Calu3 (cell line): Measurements from ENCODE around the gene METRN. TPM values are rescaled to one million over a fixed set of nuclear protein-coding genes. Genes with fewer than 3 reads are reported as not detected.

ENCODE experiments used
- BruUV-seq: library from RNA; stranded (reverse); fragments of 400-500 nt; replicated peaks from 2 replicates; lab custom pipeline; 2021; lab: Mats Ljungman, UMichigan
- CTCF ChIA-PET: fragments of 300-600 bp; sonication (Branson Sonifier 250); formaldehyde crosslinking; loops from one replicate; lab custom pipeline; 2022; ENCODE audit warnings: antibody characterized with exemption; lab: Charles Lee
- DNase-seq: peaks from one replicate; pipeline ENCODE4 v3.0.0; 2022
- H3K27ac Mint-ChIP-seq: one replicate; pipeline ENCODE4 v1.8.0; 2022; ENCODE audit warnings: mixed read lengths; ENCODE audit not compliant: unreplicated experiment
- H3K27me3 Mint-ChIP-seq: one replicate; pipeline ENCODE4 v1.8.0; 2022; ENCODE audit warnings: mixed read lengths; ENCODE audit not compliant: unreplicated experiment
- H3K36me3 Mint-ChIP-seq: one replicate; pipeline ENCODE4 v1.8.0; 2022; ENCODE audit warnings: mild to moderate bottlenecking, moderate library complexity, mixed read lengths; ENCODE audit not compliant: insufficient read depth, unreplicated experiment
- H3K4me1 Mint-ChIP-seq: one replicate; pipeline ENCODE4 v1.8.0; 2022; ENCODE audit warnings: mild to moderate bottlenecking, low read depth, mixed read lengths; ENCODE audit not compliant: unreplicated experiment
- H3K4me3 Mint-ChIP-seq: one replicate; pipeline ENCODE4 v1.8.0; 2022; ENCODE audit warnings: mild to moderate bottlenecking, low read depth, moderate library complexity, mixed read lengths; ENCODE audit not compliant: unreplicated experiment
- H3K9me3 Mint-ChIP-seq: one replicate; pipeline ENCODE4 v1.8.0; 2022; ENCODE audit warnings: low read depth, mixed read lengths; ENCODE audit not compliant: unreplicated experiment
- CTCF ChIP-seq: fragments of 200-600 bp; IDR thresholded peaks from one replicate; pipeline ENCODE4 v1.8.0; 2022; ENCODE audit warnings: antibody characterized with exemption; ENCODE audit not compliant: unreplicated experiment
- intact Hi-C: fragments of 100-400 bp; cut with micrococcal nuclease; formaldehyde crosslinking; loops from one replicate; pipeline ENCODE4 v1.10.0; 2022; ENCODE audit not compliant: unreplicated experiment
- total RNA-seq: library from RNA; stranded (reverse); gene quantifications from 2 replicates; pipeline ENCODE4 v1.2.3, GENCODE V29; 2022

METRN gene
- total RNA-seq, 1 experiment from 2014 or later = 51.7 TPM

- BruUV-seq = no TSS peak
- Mint-ChIP-seq H3K27ac (no peak overlapping the region), H3K4me1 (no peaks in the 10 kb centered on the region), H3K36me3 (peaks cover 46% of the 10 kb centered on the region), H3K9me3 (no peaks in the 10 kb centered on the region), H3K27me3 (peaks cover 14% of the 10 kb centered on the region), H3K4me3 (no peak overlapping the region)
- TF ChIP-seq CTCF = peak; percentile 14
- CTCF ChIA-PET = no interaction called here
- DNase-seq = no peak
- intact Hi-C loops = no loop called here
Observed at GRCh38 chr16:743794-744500, 29.0 kb downstream of the METRN start.

- Mint-ChIP-seq H3K9me3 (no peaks in the 10 kb centered on the region), H3K27ac (no peak overlapping the region), H3K27me3 (peaks cover 20% of the 10 kb centered on the region), H3K4me1 (no peaks in the 10 kb centered on the region), H3K4me3 (no peak overlapping the region), H3K36me3 (peaks cover 28% of the 10 kb centered on the region)
- DNase-seq = peak; percentile 74
- intact Hi-C loops = no loop called here
- no TSS peak for BruUV-seq
- TF ChIP-seq CTCF = peak; percentile 81
- CTCF ChIA-PET = interaction anchor here (1.3 kb wide), 1 partner anchor 15 kb away, joined by 4 read pairs; the partner anchor contains the start of gene MSLN
Observed at GRCh38 chr16:745739-746138, 30.8 kb downstream of the METRN start.

GRCh38 chr16:746637-747036 is 31.7 kb downstream of the METRN start:
- no peak for DNase-seq
- Mint-ChIP-seq H3K9me3 (no peaks in the 10 kb centered on the region), H3K27ac (no peak overlapping the region), H3K36me3 (peaks cover 19% of the 10 kb centered on the region), H3K4me1 (peaks cover under 1% of the 10 kb centered on the region), H3K27me3 (peaks cover 29% of the 10 kb centered on the region), H3K4me3 (no peak overlapping the region)
- CTCF ChIA-PET = interaction anchor here (0.5 kb wide), 1 partner anchor 27 kb away, joined by 3 read pairs; no protein-coding TSS in a partner anchor
- intact Hi-C loops = no loop called here
- no peak for TF ChIP-seq CTCF
- BruUV-seq = no TSS peak

- Mint-ChIP-seq H3K27me3 (peaks cover 45% of the 10 kb centered on the region), H3K4me1 (peaks cover 12% of the 10 kb centered on the region), H3K36me3 (peaks cover 12% of the 10 kb centered on the region), H3K4me3 (no peak overlapping the region), H3K27ac (no peak overlapping the region), H3K9me3 (no peaks in the 10 kb centered on the region)
- intact Hi-C loops = no loop called here
- CTCF ChIA-PET = interaction anchor here (0.6 to 0.9 kb wide), 2 partner anchors 13 to 297 kb away, joined by 3 to 5 read pairs; partner anchors contain the start of gene MSLN
- TF ChIP-seq CTCF = no peak
- BruUV-seq = no TSS peak
- no peak for DNase-seq
Observed at GRCh38 chr16:747978-748746, 33.2 kb downstream of the METRN start.
